ENCODE data around the gene ERAS. TPM values are rescaled to one million over a fixed set of nuclear protein-coding genes. Genes with fewer than 3 reads are reported as not detected.

ERAS gene
- polyA plus RNA-seq, 1 experiment, result not detected

- TF ChIP-seq CTCF (IDR thresholded peaks at IDR 0.05; ENCODE audit: low read depth, low read length), result no peak
- ChIA-PET CTCF (no interaction called here), POLR2A (interaction anchor here (0.7 kb wide), 2 partner anchors 430 to 455 kb away, joined by 5 to 9 read pairs; no protein-coding TSS in a partner anchor)
- no peak overlapping the region for H3K4me3 ChIP-seq (ENCODE audit: low read depth, low read length)
- H3K27me3 ChIP-seq (ENCODE audit: control insufficient read depth, insufficient read depth, low read length), result no peaks in the 10 kb centered on the region
- no peak for DNase-seq (ENCODE audit: low read depth, low spot score)
- no peak overlapping the region for H3K27ac ChIP-seq (ENCODE audit: low read depth, low read length)
- no peaks in the 10 kb centered on the region for H3K9me3 ChIP-seq (ENCODE audit: control insufficient read depth, insufficient read depth, low read length)
These were observed 28.0 kb upstream of the ERAS start for GRCh38 chrX:48798318-48798717.

- CTCF ChIA-PET, result no interaction called here
- H3K4me3 ChIP-seq (ENCODE audit: low read depth, low read length), result peak overlapping the region; percentile 72
- no peaks in the 10 kb centered on the region for H3K27me3 ChIP-seq (ENCODE audit: control insufficient read depth, insufficient read depth, low read length)
- H3K27ac ChIP-seq (ENCODE audit: low read depth, low read length), result peak overlapping the region; percentile 90
- H3K9me3 ChIP-seq (ENCODE audit: control insufficient read depth, insufficient read depth, low read length), result no peaks in the 10 kb centered on the region
- POLR2A ChIA-PET, result interaction anchor here (0.5 kb wide), 1 partner anchor 202 kb away, joined by 3 read pairs; the partner anchor contains the start of gene GRIPAP1
- TF ChIP-seq CTCF (IDR thresholded peaks at IDR 0.05; ENCODE audit: low read depth, low read length), result no peak
- DNase-seq (ENCODE audit: low read depth, low spot score), result no peak
These were observed 25.6 kb upstream of the ERAS start for GRCh38 chrX:48800574-48801279.

- no peaks in the 10 kb centered on the region for H3K9me3 ChIP-seq (ENCODE audit: control insufficient read depth, insufficient read depth, low read length)
- H3K4me3 ChIP-seq (ENCODE audit: low read depth, low read length), result peak within 1 kb of the TSS; percentile 73
- H3K27ac ChIP-seq (ENCODE audit: low read depth, low read length), result peak within 1 kb of the TSS; percentile 92
- no peak for TF ChIP-seq CTCF (IDR thresholded peaks at IDR 0.05; ENCODE audit: low read depth, low read length)
- ChIA-PET CTCF (no interaction called here), POLR2A (interaction anchor here (0.5 to 1.1 kb wide), 6 partner anchors 61 to 1078 kb away, joined by 3 to 6 read pairs (median 4); partner anchors contain the start of genes GRIPAP1, PQBP1, TIMM17B and USP27X)
- DNase-seq (ENCODE audit: low read depth, low spot score), result peak; percentile 97
- no peaks in the 10 kb centered on the region for H3K27me3 ChIP-seq (ENCODE audit: control insufficient read depth, insufficient read depth, low read length)
These were observed 24.8 kb upstream of the ERAS start, which contains the start of gene HDAC6 for GRCh38 chrX:48801280-48802088. TSS of gene HDAC6 (plus strand) at chrX:48802067. CDS start at chrX:48802693, 626 bp downstream.

GRCh38 chrX:48802089-48802904, 24.0 kb upstream of the ERAS start:
- Histone ChIP-seq H3K27me3 (ENCODE audit: control insufficient read depth, insufficient read depth, low read length) (no peaks in the 10 kb centered on the region), H3K27ac (ENCODE audit: low read depth, low read length) (peak overlapping the region; percentile 92), H3K9me3 (ENCODE audit: control insufficient read depth, insufficient read depth, low read length) (no peaks in the 10 kb centered on the region), H3K4me3 (ENCODE audit: low read depth, low read length) (peak overlapping the region; percentile 73)
- ChIA-PET CTCF (no interaction called here), POLR2A (interaction anchor here (0.6 to 1.1 kb wide), 5 partner anchors 62 to 1077 kb away, joined by 3 to 6 read pairs (median 5); partner anchors contain the start of genes PQBP1, TIMM17B and USP27X)
- TF ChIP-seq CTCF (IDR thresholded peaks at IDR 0.05; ENCODE audit: low read depth, low read length), result no peak
- DNase-seq (ENCODE audit: low read depth, low spot score), result peak; percentile 23

Measured in AG04450 (cell line).